Measurements from ENCODE around the gene MLH1. TPM values are rescaled to one million over a fixed set of nuclear protein-coding genes. Genes with fewer than 3 reads are reported as not detected.

MLH1 gene
- total RNA-seq, 1 experiment from 2014 or later = 47.2 TPM

GRCh38 chr3:37068031-37068430, 74.7 kb downstream of the MLH1 start (continued):
- TF ChIP-seq, protein P1, sequence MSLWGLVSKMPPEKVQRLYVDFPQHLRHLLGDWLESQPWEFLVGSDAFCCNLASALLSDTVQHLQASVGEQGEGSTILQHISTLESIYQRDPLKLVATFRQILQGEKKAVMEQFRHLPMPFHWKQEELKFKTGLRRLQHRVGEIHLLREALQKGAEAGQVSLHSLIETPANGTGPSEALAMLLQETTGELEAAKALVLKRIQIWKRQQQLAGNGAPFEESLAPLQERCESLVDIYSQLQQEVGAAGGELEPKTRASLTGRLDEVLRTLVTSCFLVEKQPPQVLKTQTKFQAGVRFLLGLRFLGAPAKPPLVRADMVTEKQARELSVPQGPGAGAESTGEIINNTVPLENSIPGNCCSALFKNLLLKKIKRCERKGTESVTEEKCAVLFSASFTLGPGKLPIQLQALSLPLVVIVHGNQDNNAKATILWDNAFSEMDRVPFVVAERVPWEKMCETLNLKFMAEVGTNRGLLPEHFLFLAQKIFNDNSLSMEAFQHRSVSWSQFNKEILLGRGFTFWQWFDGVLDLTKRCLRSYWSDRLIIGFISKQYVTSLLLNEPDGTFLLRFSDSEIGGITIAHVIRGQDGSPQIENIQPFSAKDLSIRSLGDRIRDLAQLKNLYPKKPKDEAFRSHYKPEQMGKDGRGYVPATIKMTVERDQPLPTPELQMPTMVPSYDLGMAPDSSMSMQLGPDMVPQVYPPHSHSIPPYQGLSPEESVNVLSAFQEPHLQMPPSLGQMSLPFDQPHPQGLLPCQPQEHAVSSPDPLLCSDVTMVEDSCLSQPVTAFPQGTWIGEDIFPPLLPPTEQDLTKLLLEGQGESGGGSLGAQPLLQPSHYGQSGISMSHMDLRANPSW (CRISPR knock-in tag; conservative IDR thresholded peaks at IDR 0.05; ENCODE audit: low read depth) = no peak
- TF ChIP-seq GTF2I (CRISPR knock-in tag; conservative IDR thresholded peaks at IDR 0.05) (no peak), ZNF219 (CRISPR knock-in tag; IDR thresholded peaks at IDR 0.05; ENCODE audit: borderline replicate concordance) (no peak), RORB (CRISPR knock-in tag; IDR thresholded peaks at IDR 0.05) (no peak), PRRX2 (CRISPR knock-in tag; IDR thresholded peaks at IDR 0.05) (no peak), USF2 (CRISPR knock-in tag; IDR thresholded peaks at IDR 0.05) (no peak)
- TF ChIP-seq, protein P2, sequence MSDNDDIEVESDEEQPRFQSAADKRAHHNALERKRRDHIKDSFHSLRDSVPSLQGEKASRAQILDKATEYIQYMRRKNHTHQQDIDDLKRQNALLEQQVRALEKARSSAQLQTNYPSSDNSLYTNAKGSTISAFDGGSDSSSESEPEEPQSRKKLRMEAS (CRISPR knock-in tag; IDR thresholded peaks at IDR 0.05) = no peak
- TF ChIP-seq, protein P3, sequence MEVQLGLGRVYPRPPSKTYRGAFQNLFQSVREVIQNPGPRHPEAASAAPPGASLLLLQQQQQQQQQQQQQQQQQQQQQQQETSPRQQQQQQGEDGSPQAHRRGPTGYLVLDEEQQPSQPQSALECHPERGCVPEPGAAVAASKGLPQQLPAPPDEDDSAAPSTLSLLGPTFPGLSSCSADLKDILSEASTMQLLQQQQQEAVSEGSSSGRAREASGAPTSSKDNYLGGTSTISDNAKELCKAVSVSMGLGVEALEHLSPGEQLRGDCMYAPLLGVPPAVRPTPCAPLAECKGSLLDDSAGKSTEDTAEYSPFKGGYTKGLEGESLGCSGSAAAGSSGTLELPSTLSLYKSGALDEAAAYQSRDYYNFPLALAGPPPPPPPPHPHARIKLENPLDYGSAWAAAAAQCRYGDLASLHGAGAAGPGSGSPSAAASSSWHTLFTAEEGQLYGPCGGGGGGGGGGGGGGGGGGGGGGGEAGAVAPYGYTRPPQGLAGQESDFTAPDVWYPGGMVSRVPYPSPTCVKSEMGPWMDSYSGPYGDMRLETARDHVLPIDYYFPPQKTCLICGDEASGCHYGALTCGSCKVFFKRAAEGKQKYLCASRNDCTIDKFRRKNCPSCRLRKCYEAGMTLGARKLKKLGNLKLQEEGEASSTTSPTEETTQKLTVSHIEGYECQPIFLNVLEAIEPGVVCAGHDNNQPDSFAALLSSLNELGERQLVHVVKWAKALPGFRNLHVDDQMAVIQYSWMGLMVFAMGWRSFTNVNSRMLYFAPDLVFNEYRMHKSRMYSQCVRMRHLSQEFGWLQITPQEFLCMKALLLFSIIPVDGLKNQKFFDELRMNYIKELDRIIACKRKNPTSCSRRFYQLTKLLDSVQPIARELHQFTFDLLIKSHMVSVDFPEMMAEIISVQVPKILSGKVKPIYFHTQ (CRISPR knock-in tag; IDR thresholded peaks at IDR 0.05) = no peak
- TF ChIP-seq, protein P4, sequence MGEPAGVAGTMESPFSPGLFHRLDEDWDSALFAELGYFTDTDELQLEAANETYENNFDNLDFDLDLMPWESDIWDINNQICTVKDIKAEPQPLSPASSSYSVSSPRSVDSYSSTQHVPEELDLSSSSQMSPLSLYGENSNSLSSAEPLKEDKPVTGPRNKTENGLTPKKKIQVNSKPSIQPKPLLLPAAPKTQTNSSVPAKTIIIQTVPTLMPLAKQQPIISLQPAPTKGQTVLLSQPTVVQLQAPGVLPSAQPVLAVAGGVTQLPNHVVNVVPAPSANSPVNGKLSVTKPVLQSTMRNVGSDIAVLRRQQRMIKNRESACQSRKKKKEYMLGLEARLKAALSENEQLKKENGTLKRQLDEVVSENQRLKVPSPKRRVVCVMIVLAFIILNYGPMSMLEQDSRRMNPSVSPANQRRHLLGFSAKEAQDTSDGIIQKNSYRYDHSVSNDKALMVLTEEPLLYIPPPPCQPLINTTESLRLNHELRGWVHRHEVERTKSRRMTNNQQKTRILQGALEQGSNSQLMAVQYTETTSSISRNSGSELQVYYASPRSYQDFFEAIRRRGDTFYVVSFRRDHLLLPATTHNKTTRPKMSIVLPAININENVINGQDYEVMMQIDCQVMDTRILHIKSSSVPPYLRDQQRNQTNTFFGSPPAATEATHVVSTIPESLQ (CRISPR knock-in tag; IDR thresholded peaks at IDR 0.05) = no peak
- TF ChIP-seq, protein P5, sequence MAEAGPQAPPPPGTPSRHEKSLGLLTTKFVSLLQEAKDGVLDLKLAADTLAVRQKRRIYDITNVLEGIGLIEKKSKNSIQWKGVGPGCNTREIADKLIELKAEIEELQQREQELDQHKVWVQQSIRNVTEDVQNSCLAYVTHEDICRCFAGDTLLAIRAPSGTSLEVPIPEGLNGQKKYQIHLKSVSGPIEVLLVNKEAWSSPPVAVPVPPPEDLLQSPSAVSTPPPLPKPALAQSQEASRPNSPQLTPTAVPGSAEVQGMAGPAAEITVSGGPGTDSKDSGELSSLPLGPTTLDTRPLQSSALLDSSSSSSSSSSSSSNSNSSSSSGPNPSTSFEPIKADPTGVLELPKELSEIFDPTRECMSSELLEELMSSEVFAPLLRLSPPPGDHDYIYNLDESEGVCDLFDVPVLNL (CRISPR knock-in tag; IDR thresholded peaks at IDR 0.05; ENCODE audit: borderline replicate concordance, low read depth) = no peak

- Mint-ChIP-seq H3K4me1 (no peaks in the 10 kb centered on the region), H3K36me3 (no peaks in the 10 kb centered on the region), H3K9me3 (no peaks in the 10 kb centered on the region), H3K27ac (no peak overlapping the region), H3K4me3 (no peak overlapping the region), H3K27me3 (ENCODE audit: low read depth) (no peaks in the 10 kb centered on the region)
- ChIA-PET CTCF (no interaction called here), POLR2A (no interaction called here)
- DNase-seq (ENCODE audit: low spot score) = no peak
- no peak for ATAC-seq
- no peak for TF ChIP-seq PRRX2 (CRISPR knock-in tag; IDR thresholded peaks at IDR 0.05)
- TF ChIP-seq, protein P6, sequence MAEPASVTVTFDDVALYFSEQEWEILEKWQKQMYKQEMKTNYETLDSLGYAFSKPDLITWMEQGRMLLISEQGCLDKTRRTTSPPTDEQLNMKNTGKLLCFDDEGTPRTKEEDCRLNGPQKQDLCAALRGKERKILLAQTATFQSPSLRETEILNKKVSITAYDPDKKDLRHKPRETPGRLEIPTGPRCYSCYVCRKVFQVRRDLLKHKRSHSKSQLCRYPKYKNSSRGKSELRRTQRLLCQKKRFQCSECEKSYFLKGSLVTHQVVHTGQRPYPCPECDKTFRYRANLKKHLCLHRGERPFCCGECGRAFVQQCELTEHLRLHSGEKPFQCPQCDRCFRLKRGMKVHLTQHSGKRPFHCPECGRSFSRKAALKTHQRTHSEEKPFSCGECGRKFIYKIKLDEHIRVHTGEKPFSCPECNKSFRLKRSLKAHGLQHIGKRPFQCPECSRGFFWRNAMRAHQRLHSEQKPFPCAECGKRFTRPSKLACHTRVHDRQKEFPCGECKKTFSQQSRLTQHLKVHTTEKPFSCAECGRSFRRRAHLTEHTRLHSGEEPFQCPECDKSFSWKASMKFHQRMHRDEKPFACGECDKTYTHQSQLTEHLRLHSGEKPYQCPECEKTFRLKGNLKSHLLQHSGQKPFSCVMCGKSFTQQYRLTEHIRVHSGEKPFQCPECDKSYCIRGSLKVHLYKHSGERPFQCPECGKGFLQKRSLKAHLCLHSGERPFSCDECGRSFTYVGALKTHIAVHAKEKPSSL (CRISPR knock-in tag; conservative IDR thresholded peaks at IDR 0.05) = no peak
Observed at GRCh38 chr3:37071921-37072320, 78.6 kb downstream of the MLH1 start.

Measured in WTC11 (cell line).